RWPE1 (cell line): ENCODE results near the gene MTARC2.

Experiments
- CTCF ChIA-PET: fragments of 350-600 bp; sonication (Branson Sonifier 250); formaldehyde crosslinking; extraction: SDS; loops from one replicate; lab custom pipeline; 2021; lab: Yijun Ruan, JAX
- POLR2A ChIA-PET: fragments of 400-600 bp; formaldehyde crosslinking; extraction: SDS; loops from one replicate; lab custom pipeline; 2020; ENCODE audit warnings: antibody characterized with exemption; ENCODE audit not compliant: low non-redundant PET; lab: Yijun Ruan, JAX
- DNase-seq: peaks from one replicate; pipeline ENCODE4 v3.0.0; 2012; ENCODE audit warnings: low spot score
- H3K27ac ChIP-seq: fragments of 450-650 bp; 2 replicates; pipeline ENCODE4 v1.5.1; 2017
- CTCF ChIP-seq: fragments of 450-650 bp; conservative IDR thresholded peaks from 2 replicates; pipeline ENCODE4 v1.5.1; 2017; ENCODE audit warnings: low read depth, mild to moderate bottlenecking

Gene MTARC2

GRCh38 chr1:220741825-220742224, 6.3 kb upstream of the MTARC2 start:
- no peak overlapping the region for H3K27ac ChIP-seq
- DNase-seq, result no peak
- CTCF ChIA-PET, result interaction anchor here (0.5 to 2.2 kb wide), 2 partner anchors 9 to 430 kb away, joined by 3 to 14 read pairs; no protein-coding TSS in a partner anchor
- no peak for TF ChIP-seq CTCF
- POLR2A ChIA-PET, result no interaction called here

GRCh38 chr1:220742520-220742919, 5.6 kb upstream of the MTARC2 start:
- ChIA-PET POLR2A (interaction anchor here (0.6 kb wide), 1 partner anchor 59 kb away, joined by 3 read pairs; no protein-coding TSS in a partner anchor), CTCF (interaction anchor here (0.6 to 2.2 kb wide), 2 partner anchors 9 to 520 kb away, joined by 3 to 14 read pairs; no protein-coding TSS in a partner anchor)
- no peak for DNase-seq
- no peak for TF ChIP-seq CTCF
- H3K27ac ChIP-seq, result no peak overlapping the region

DNA sequence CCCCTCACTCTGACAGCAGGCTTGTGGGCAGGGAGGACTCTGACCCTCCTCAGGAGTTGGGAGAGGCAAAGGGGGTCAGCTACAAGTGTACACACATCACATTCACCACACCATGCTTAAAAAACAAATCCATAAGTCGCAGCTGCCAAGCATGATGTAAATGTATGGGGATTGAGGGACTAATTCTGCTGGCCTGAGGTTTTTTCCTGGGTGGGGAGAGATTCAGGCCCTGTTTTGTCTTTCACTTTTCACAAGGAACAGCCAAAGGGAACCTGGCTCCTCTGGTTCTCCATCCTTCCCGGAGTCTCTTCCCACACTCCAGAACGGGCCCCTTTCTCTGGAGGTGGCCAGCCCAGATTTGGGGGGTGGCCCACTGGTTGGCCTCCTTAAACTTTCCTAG, 1.3 kb upstream of the MTARC2 start:
- DNase-seq, result no peak
- CTCF ChIA-PET, result interaction anchor here (2.6 to 4.8 kb wide), 2 partner anchors 14 to 466 kb away, joined by 13 to 26 read pairs; no protein-coding TSS in a partner anchor
- H3K27ac ChIP-seq, result no peak overlapping the region
- TF ChIP-seq CTCF, result no peak
- POLR2A ChIA-PET, result no interaction called here

GRCh38 chr1:220747437-220748088, 559 bp upstream of the MTARC2 start:
- ChIA-PET CTCF (interaction anchor here (2.6 to 4.8 kb wide), 2 partner anchors 14 to 467 kb away, joined by 13 to 26 read pairs; no protein-coding TSS in a partner anchor), POLR2A (interaction anchor here (0.7 kb wide), 1 partner anchor 460 kb away, joined by 3 read pairs; no protein-coding TSS in a partner anchor)
- H3K27ac ChIP-seq, result peak overlapping the region; percentile 34
- no peak for DNase-seq
- TF ChIP-seq CTCF, result no peak

DNA sequence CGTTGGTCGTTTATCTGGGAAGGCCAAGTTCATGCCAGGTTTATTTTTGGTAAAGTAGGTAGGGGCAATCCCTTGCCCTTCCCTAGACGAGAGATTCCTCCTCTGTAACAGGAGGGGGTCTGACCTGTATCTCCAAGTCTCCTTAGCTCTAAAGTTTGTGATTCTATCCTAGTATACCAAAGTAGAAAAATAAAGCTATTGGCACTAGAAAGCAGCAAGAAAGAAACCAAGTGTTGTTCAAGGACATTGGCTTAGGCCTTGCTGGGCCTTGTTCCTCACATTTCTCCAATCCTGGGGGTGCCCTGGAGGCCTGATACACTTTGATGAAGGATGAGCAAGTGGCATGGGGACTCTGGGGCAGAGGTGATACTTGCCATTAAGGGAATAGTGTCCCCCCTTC, 814 bp downstream of the MTARC2 start:
- ChIA-PET CTCF (interaction anchor here (0.6 to 4.8 kb wide), 5 partner anchors 16 to 554 kb away, joined by 3 to 26 read pairs (median 4); no protein-coding TSS in a partner anchor), POLR2A (no interaction called here)
- no peak for TF ChIP-seq CTCF
- H3K27ac ChIP-seq, result no peak overlapping the region
- DNase-seq, result no peak

- ChIA-PET CTCF (interaction anchor here (0.6 to 4.8 kb wide), 2 partner anchors 17 to 557 kb away, joined by 3 to 26 read pairs; no protein-coding TSS in a partner anchor), POLR2A (no interaction called here)
- H3K27ac ChIP-seq, result no peak overlapping the region
- DNase-seq, result no peak
- no peak for TF ChIP-seq CTCF
Measured at GRCh38 chr1:220750131-220750515, 2.0 kb downstream of the MTARC2 start.
